H9 (cell line): ENCODE measurements around the gene VRK2. TPM values are rescaled to one million over a fixed set of nuclear protein-coding genes. Genes with fewer than 3 reads are reported as not detected.

Experiments used
- DNase-seq: peaks from one replicate; pipeline ENCODE4 v3.0.0-alpha.2; 2017
- H2AFZ ChIP-seq: one replicate; pipeline ENCODE4 v1.6.1; 2013; ENCODE audit warnings: mild to moderate bottlenecking, low read length, control low read depth, moderate library complexity
- H2AK5ac ChIP-seq: 2 replicates; pipeline ENCODE4 v1.6.1; 2013; ENCODE audit warnings: low read length, control low read depth, mixed read lengths; ENCODE audit not compliant: insufficient read length
- H2BK120ac ChIP-seq: one replicate; pipeline ENCODE4 v1.6.1; 2013; ENCODE audit warnings: low read depth, mild to moderate bottlenecking, low read length, control low read depth, inconsistent platforms; ENCODE audit not compliant: poor library complexity, severe bottlenecking
- H2BK12ac ChIP-seq: 2 replicates; pipeline ENCODE4 v1.6.1; 2013; ENCODE audit warnings: low read length, control low read depth, mixed read lengths, low read depth; ENCODE audit not compliant: insufficient read length
- H2BK15ac ChIP-seq: 2 replicates; pipeline ENCODE4 v1.6.1; 2013; ENCODE audit warnings: low read depth, low read length, control low read depth
- H2BK20ac ChIP-seq: one replicate; pipeline ENCODE4 v1.6.1; 2013; ENCODE audit warnings: low read depth, mild to moderate bottlenecking, low read length, control low read depth, inconsistent platforms; ENCODE audit not compliant: poor library complexity, severe bottlenecking
- H2BK5ac ChIP-seq: 2 replicates; pipeline ENCODE4 v1.6.1; 2013; ENCODE audit warnings: low read length, control low read depth, mixed read lengths; ENCODE audit not compliant: insufficient read length
- H3K14ac ChIP-seq: 2 replicates; pipeline ENCODE4 v1.6.1; 2013; ENCODE audit warnings: low read length, control low read depth; ENCODE audit not compliant: insufficient read depth
- H3K18ac ChIP-seq: 2 replicates; pipeline ENCODE4 v1.6.1; 2013; ENCODE audit warnings: low read depth, mild to moderate bottlenecking, mixed read lengths, low read length, control low read depth; ENCODE audit not compliant: insufficient read length
- H3K23ac ChIP-seq: 2 replicates; pipeline ENCODE4 v1.6.1; 2013; ENCODE audit warnings: low read length, control low read depth, mixed read lengths, low read depth; ENCODE audit not compliant: insufficient read length
- H3K23me2 ChIP-seq: 2 replicates; pipeline ENCODE4 v1.6.1; 2013; ENCODE audit warnings: low read depth, mild to moderate bottlenecking, mixed read lengths, low read length, control low read depth; ENCODE audit not compliant: insufficient read length, poor library complexity, severe bottlenecking
- H3K27ac ChIP-seq: 2 replicates; pipeline ENCODE4 v1.5.1; 2013; ENCODE audit warnings: low read length, control low read depth, mixed read lengths, low read depth; ENCODE audit not compliant: insufficient read length
- H3K27me3 ChIP-seq: 2 replicates; pipeline ENCODE4 v1.6.1; 2013; ENCODE audit warnings: low read length, control low read depth, inconsistent platforms; ENCODE audit not compliant: insufficient read depth
- H3K4ac ChIP-seq: 2 replicates; pipeline ENCODE4 v1.6.1; 2013; ENCODE audit warnings: low read depth, mild to moderate bottlenecking, control low read depth, inconsistent platforms, low read length, moderate library complexity
- H3K4me1 ChIP-seq: 2 replicates; pipeline ENCODE4 v1.6.1; 2013; ENCODE audit warnings: low read length, control low read depth, inconsistent platforms; ENCODE audit not compliant: insufficient read depth
- H3K4me2 ChIP-seq: 2 replicates; pipeline ENCODE4 v1.6.1; 2013; ENCODE audit warnings: low read length, control low read depth, mixed read lengths; ENCODE audit not compliant: insufficient read length, insufficient read depth
- H3K56ac ChIP-seq: 2 replicates; pipeline ENCODE4 v1.6.1; 2013; ENCODE audit warnings: low read depth, mild to moderate bottlenecking, mixed read lengths, low read length, control low read depth; ENCODE audit not compliant: insufficient read length
- H3K79me1 ChIP-seq: 2 replicates; pipeline ENCODE4 v1.6.1; 2013; ENCODE audit warnings: low read depth, mild to moderate bottlenecking, moderate library complexity, low read length, control low read depth, inconsistent platforms; ENCODE audit not compliant: insufficient read depth, poor library complexity, severe bottlenecking
- H3K79me2 ChIP-seq: 2 replicates; pipeline ENCODE4 v1.6.1; 2013; ENCODE audit warnings: low read length, control low read depth, inconsistent platforms; ENCODE audit not compliant: insufficient read depth
- H3K9ac ChIP-seq: 2 replicates; pipeline ENCODE4 v1.6.1; 2013; ENCODE audit warnings: low read length, control low read depth, mixed read lengths; ENCODE audit not compliant: insufficient read length; ENCODE audit errors: extremely low read depth
- H3K9me3 ChIP-seq: one replicate; pipeline ENCODE4 v1.6.1; 2013; ENCODE audit warnings: low read depth, low read length, inconsistent platforms; ENCODE audit not compliant: control insufficient read depth
- H3T11ph ChIP-seq: one replicate; pipeline ENCODE4 v1.6.1; 2013; ENCODE audit warnings: mild to moderate bottlenecking, low read length, control low read depth, inconsistent platforms
- H4K20me1 ChIP-seq: one replicate; pipeline ENCODE4 v1.6.1; 2013; ENCODE audit not compliant: control insufficient read depth, insufficient read length, insufficient read depth
- H4K5ac ChIP-seq: 2 replicates; pipeline ENCODE4 v1.6.1; 2013; ENCODE audit warnings: low read depth, mild to moderate bottlenecking, mixed read lengths, low read length, control low read depth; ENCODE audit not compliant: insufficient read length
- H4K8ac ChIP-seq: replicated peaks from 2 replicates; pipeline ENCODE4 v1.6.1; 2013; ENCODE audit warnings: low read length, control low read depth, mixed read lengths, low read depth; ENCODE audit not compliant: insufficient read length
- H4K91ac ChIP-seq: 2 replicates; pipeline ENCODE4 v1.6.1; 2013; ENCODE audit warnings: low read depth, mild to moderate bottlenecking, moderate library complexity, mixed read lengths, low read length, control low read depth; ENCODE audit not compliant: insufficient read length
- H3K27ac Mint-ChIP-seq, 3 experiments: 2 replicates in 2 of 3; 3 replicates in 1 of 3; pipeline ENCODE4 v1.8.0; 2020 to 2021; ENCODE audit warnings: mixed read lengths in 3 of 3, mild to moderate bottlenecking in 1 of 3, moderate library complexity in 1 of 3
- H3K27me3 Mint-ChIP-seq: 2 replicates; pipeline ENCODE4 v1.8.0; 2021; ENCODE audit warnings: low read depth, mild to moderate bottlenecking, moderate library complexity, mixed read lengths
- H3K36me3 Mint-ChIP-seq, 3 experiments: 2 replicates in 2 of 3; 3 replicates in 1 of 3; pipeline ENCODE4 v1.8.0; 2020 to 2021; ENCODE audit warnings: low read depth in 3 of 3, mixed read lengths in 3 of 3; ENCODE audit not compliant: insufficient read depth in 1 of 3
- H3K4me1 Mint-ChIP-seq, 2 experiments: 2 replicates each; pipeline ENCODE4 v1.8.0; 2020; ENCODE audit warnings: mixed read lengths in 2 of 2
- H3K4me3 Mint-ChIP-seq, 2 experiments: 2 replicates in 1 of 2; 3 replicates in 1 of 2; pipeline ENCODE4 v1.8.0; 2020 to 2021; ENCODE audit warnings: mild to moderate bottlenecking in 2 of 2, mixed read lengths in 2 of 2, moderate library complexity in 1 of 2
- H3K9me3 Mint-ChIP-seq, 2 experiments: 2 replicates in 1 of 2; 3 replicates in 1 of 2; pipeline ENCODE4 v1.8.0; 2020; ENCODE audit warnings: mild to moderate bottlenecking in 2 of 2, mixed read lengths in 2 of 2, moderate library complexity in 1 of 2
- CTCF ChIP-seq: fragments of 200-600 bp; sonication (generic); conservative IDR thresholded peaks from 3 replicates; pipeline ENCODE4 v1.8.0; 2021; ENCODE audit warnings: antibody characterized with exemption, mild to moderate bottlenecking
- WGBS: extraction: QIAGEN DNeasy Blood & Tissue Kit; methylation state at CpG from one replicate; pipeline ENCODE4 v1.1.7; 2013; ENCODE audit warnings: missing lambda C conversion rate, low lambda C conversion rate, mixed read lengths; ENCODE audit not compliant: insufficient read length; ENCODE audit errors: extremely low coverage; 5-methylcytosine and 5-hydroxymethylcytosine counted together
- total RNA-seq: library from RNA; stranded (reverse); gene quantifications from 2 replicates; pipeline ENCODE4 v1.2.1, GENCODE V29; 2021

VRK2 gene
- total RNA-seq, 1 experiment from 2014 or later: 23.8 TPM

- Mint-ChIP-seq H3K27ac (no peak overlapping the region), H3K4me3 (no peak overlapping the region), H3K9me3 (no peaks in the 10 kb centered on the region), H3K27me3 (no peaks in the 10 kb centered on the region), H3K36me3 (peaks cover 3 to 14% (median 10%) of the 10 kb centered on the region in 3 experiments; a peak in 5 of 7 replicates), H3K4me1 (no peaks in the 10 kb centered on the region)
- H2AK5ac ChIP-seq: no peak overlapping the region
- H3K27ac ChIP-seq: no peak overlapping the region
- H2BK120ac ChIP-seq: no peak overlapping the region
- no peak for TF ChIP-seq CTCF
- no peaks in the 10 kb centered on the region for H3K4me1 ChIP-seq
- H3K4me2 ChIP-seq: no peak overlapping the region
- H2AFZ ChIP-seq: no peak overlapping the region
- H3K56ac ChIP-seq: no peak overlapping the region
- no peak overlapping the region for H3K9ac ChIP-seq
- H3K23ac ChIP-seq: no peak overlapping the region
- WGBS: no CpG with 5 or more reads among the region's 1 CpG
- no peak for DNase-seq
- no peak overlapping the region for H2BK12ac ChIP-seq
- H4K91ac ChIP-seq: no peak overlapping the region
- no peak overlapping the region for H4K8ac ChIP-seq
- H3K9me3 ChIP-seq: no peaks in the 10 kb centered on the region
- H2BK20ac ChIP-seq: no peak overlapping the region
- no peaks in the 10 kb centered on the region for H3K79me1 ChIP-seq
- no peak overlapping the region for H2BK15ac ChIP-seq
- H2BK5ac ChIP-seq: no peak overlapping the region
- no peaks in the 10 kb centered on the region for H3K27me3 ChIP-seq
- no peak overlapping the region for H3T11ph ChIP-seq
- no peaks in the 10 kb centered on the region for H3K23me2 ChIP-seq
- H4K5ac ChIP-seq: no peak overlapping the region
- no peak overlapping the region for H3K4ac ChIP-seq
- no peaks in the 10 kb centered on the region for H4K20me1 ChIP-seq
- no peak overlapping the region for H3K18ac ChIP-seq
- no peaks in the 10 kb centered on the region for H3K79me2 ChIP-seq
- H3K14ac ChIP-seq: no peak overlapping the region
Observed at GRCh38 chr2:58195662-58196061, 149.1 kb downstream of the VRK2 start.
